Lower leg skin (tissue), 3 donors: ENCODE results near the gene EPN1.

Experiments used
- POLR2A ChIP-seq, 2 donors: fragments of 450-650 bp; IDR thresholded peaks; one replicate each; pipeline ENCODE4 v1.6.1; 2016 to 2017; ENCODE audit warnings: antibody characterized with exemption in 2 of 2, mild to moderate bottlenecking in 1 of 2, moderate library complexity in 1 of 2
- TF ChIP-seq, protein P1 (sequence below), 3 donors: fragments of 450-650 bp; IDR thresholded peaks; one replicate each; pipeline ENCODE4 v1.5.1; 2016; ENCODE audit warnings: antibody characterized with exemption in 3 of 3, mild to moderate bottlenecking in 3 of 3, moderate library complexity in 2 of 3

DNA sequence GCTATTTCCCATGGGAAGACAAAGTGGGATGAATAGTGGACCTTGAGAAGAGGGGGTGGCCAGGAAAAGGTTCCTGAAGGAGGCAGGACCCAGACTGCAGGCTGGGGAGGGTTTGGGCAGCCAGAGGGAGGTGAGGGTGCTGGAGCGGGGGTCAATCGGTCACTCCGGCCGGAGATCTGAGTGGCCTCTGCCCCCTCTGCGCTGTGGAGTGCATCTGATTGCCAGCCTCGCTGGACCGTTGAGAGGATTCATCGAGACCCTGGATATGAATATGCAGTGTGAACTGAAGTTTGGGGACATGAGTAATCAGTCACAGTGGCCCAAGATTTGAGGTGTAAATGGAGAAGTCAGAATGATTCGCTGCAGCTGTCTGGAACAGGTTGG lies 39.7 kb upstream of the EPN1 start:
- TF ChIP-seq, protein P1, sequence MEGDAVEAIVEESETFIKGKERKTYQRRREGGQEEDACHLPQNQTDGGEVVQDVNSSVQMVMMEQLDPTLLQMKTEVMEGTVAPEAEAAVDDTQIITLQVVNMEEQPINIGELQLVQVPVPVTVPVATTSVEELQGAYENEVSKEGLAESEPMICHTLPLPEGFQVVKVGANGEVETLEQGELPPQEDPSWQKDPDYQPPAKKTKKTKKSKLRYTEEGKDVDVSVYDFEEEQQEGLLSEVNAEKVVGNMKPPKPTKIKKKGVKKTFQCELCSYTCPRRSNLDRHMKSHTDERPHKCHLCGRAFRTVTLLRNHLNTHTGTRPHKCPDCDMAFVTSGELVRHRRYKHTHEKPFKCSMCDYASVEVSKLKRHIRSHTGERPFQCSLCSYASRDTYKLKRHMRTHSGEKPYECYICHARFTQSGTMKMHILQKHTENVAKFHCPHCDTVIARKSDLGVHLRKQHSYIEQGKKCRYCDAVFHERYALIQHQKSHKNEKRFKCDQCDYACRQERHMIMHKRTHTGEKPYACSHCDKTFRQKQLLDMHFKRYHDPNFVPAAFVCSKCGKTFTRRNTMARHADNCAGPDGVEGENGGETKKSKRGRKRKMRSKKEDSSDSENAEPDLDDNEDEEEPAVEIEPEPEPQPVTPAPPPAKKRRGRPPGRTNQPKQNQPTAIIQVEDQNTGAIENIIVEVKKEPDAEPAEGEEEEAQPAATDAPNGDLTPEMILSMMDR (IDR thresholded peaks at IDR 0.05): no peak
- no peak for TF ChIP-seq POLR2A (IDR thresholded peaks at IDR 0.05)
